GM21576 (cell line): Measurements from ENCODE around the gene TNIP1.

Experiments
- ATAC-seq: cut with Tn5 transposase; IDR thresholded peaks from one replicate; pipeline ENCODE4 v1.9.1; 2021; ENCODE audit warnings: mild to moderate bottlenecking, moderate library complexity; ENCODE audit not compliant: unreplicated experiment

The TNIP1 gene

DNA sequence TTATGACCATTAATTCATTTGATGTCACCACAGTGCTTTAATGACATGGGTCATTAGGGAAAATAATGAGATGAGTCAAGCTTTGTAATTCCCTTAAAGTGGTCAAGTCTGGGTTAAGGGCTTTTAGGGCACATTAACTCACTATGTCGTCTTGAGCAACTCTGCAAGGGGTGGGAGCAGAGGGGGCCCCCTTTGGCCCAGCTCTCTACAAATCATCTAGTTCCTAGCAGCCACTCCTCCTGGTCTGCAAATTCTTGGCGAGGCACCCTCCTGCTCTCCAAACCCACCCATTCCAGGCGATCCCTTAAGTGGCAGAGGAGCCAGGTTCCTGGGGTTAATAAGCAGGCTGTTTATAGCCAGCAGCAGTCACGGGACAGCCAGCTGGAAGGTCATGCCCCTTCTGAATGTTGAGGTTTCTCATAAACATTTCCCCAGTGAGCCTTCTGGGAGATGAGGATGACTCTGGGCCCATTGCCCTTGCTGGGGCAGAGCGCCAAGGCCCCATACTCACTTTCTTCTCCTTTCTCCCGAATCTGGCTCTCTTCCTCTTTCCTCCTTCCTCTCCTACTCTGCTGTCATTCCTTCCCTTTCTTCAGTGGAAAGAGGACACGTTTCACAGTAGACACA lies 74.8 kb downstream of the TNIP1 start:
- ATAC-seq, result no peak

DNA sequence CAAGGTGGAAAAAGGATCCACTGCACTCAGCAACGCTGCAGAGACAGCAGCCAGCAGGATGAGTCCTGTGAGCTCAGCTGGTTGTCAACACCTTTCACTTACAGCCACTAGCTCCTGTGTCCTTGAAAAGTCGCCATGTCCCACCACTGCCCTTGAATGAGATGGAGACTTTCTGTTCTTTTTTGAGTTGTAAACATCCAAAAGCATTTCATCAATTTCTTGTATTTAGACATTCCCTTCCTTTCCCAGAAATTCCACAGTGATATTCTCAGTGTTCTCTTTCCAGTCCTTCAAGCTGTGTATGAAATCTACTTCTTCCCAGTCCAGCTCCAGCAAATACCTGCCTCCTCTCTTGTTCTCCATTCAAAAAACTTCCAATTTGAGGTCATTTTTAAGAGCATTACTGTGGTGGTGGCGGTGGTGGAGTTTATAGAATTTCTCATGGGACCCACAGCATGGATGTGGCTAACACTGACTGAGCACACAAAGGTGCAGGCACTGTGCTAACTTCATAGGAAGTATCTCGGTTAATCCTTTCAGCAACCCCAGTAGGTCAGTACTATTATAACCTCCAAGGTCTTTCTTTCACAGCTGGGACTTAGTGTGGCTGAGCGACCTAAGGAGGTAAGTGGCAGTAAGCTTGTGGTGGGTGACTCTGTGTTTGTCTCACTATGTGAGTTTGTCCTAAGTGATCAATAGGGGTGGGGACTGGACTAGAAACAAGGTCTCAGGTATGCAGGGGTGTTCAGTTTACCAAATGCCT lies 75.5 kb downstream of the TNIP1 start:
- no peak for ATAC-seq

DNA sequence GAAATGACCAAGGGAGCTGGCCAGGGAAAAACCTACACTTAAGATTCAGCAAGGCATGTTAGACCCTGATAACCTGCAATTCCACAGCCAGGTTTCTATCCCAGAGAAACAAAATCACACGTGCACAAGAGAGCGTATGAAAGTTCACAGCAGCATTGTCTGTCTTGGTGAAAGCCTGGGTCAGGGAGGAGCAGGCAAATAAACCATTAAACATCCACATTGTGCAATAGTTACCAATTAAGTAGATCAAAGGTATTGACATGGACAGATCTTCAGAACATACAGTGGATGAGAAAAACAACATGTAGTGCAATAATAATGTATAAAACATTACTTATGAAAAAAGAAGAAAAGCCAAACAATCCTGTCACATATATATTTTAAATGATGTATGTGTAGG lies 76.3 kb downstream of the TNIP1 start:
- no peak for ATAC-seq

DNA sequence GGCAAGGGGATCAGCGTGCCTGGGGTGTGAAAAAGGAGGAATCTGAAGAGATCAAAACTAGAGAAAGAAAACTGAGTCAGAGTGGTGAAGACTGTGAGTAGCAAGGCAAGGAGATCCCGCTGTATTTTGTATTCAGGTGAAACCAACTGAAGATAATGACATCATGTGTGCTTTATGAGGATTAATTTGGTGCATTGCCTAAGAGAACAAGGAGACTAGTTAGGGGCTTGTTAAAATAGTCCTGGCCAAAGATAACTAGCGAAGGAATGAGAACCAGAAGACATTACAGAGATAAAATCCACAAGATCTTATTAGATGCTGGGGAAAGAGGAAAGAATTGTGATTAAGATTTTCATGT lies 77.4 kb downstream of the TNIP1 start:
- ATAC-seq, result no peak

DNA sequence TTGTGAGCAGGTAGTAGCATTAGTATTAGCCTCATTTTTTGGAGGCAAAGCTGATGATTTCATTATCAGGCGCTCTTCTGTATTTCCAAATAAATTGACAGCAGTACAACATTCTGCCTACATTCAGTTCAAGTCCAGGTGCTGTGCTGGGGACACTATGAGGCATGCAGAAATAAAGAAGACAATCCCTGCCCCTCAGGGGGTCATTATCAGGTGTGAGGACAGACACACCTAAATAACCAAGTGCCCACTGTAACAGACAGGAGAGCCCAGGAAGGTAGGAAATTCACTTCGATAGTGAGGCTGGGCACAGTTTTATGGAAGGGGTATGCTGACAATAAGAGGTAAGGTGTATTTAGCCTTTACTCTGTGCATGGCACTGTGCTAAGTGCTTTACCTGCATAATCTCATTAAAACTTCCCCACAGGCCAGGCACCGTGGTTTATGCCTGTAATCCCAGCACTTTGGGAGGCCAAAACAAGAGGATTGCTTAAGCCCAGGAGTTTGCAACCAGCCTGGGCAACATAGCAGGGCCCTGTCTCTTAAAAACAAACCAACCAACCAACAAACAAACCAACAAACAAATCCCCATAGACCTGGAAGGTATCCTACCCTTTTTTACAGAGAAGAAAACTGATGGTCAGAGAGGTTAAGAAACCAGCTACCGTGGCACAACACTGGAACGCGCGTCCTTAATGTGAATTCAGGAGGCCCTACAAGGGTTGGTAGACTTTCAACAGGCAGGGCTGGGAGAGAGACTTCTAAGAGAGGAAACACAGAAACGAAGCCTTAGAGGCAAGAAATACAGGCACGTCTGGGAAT lies 77.9 kb downstream of the TNIP1 start:
- no peak for ATAC-seq

DNA sequence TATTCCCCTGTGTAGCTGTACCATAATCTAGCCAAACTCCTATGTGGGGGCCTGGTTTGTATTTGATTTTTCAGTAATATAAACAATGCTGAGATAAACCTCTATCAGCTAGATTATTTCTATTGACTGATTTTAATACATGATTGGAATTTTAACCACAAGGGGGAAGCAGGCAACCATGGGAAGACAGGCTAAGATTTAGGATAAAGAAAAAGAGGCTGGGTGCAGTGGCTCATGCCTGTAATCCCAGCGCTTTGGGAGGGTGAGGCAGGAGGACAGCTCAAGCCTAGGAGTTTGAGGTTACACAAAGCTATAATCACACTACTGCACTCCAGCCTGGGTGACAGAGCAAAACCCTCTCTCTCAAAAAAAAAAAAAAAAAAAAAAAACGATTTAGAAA lies 78.6 kb downstream of the TNIP1 start:
- ATAC-seq, result no peak

DNA sequence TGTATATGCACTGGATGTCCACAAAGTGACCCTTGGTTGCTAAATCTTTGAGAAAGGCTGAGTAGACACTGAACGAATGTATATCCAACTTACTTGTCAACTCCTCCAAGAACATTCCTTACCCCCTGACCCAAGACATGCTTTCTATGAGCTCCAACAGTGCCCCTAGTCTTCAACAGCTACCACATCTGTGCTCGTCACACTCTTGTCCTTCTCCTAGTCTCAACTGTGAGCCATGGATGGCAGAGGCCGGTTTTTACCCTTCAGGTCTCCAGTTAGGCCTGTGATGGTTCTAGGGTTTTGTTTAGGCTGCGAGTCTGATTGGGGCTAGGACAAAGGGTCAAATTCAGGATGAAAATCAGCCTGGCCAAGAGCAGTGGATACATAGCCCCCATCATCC lies 79.4 kb downstream of the TNIP1 start:
- no peak for ATAC-seq

DNA sequence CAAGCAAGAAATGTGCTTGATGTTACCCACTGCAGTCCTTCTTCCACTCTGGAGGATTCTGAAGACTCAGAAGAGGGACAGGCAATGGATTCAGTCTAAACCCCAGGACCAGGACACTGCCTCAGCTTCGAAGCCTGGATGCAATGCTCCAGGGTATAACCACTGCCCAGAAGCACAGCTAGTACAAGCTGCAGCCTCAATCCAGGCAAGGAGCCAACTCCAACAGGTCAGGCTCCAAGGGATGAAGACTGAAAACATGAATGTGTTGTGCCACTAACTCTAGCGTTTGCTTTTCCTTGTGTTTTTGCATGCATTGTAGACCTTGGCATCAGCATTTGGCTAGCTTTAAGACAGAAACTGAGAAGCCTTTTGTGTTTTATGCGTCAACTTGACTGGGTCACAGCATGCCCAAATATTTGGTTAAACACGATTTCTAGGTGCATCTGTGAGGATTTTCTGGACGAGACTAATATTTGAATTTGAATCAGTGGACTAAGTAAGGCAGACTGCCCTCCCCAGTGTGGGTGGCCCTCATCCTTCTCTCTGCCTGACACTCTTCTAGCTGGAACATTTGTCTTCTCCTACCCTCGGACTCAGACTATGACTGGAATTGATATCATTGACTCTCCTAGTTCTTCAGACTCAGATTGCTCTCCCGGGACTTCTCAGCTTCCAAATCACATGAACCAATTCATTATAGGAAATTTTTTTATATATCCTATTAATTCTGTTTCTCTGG lies 81.0 kb downstream of the TNIP1 start:
- ATAC-seq, result no peak

DNA sequence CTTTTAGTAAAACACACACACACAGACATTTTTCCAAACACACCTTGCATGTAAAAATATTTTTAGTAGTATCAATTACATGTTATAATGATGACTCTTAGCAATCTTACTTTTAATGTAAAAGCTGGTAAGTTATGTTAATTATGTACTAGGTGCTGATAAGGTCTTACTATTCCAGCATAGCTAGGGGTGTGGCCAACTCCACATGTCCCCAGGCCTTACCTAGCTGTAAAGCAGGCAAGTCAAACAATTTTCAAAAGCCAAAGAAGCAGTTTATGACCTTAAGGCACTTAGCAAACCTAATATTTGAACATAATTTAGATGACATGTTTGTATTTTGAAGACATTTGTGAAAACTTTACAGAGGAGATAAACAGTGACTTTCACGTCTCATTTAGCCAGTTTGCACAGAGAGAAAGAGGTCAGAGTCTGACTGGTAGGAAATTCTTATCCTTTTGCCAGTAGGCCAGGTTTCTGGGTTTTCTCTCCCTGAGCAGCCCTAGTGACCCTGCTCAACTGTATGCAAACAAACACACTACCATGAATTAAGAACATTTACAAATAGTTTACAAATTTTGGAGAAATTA lies 86.9 kb downstream of the TNIP1 start:
- no peak for ATAC-seq

DNA sequence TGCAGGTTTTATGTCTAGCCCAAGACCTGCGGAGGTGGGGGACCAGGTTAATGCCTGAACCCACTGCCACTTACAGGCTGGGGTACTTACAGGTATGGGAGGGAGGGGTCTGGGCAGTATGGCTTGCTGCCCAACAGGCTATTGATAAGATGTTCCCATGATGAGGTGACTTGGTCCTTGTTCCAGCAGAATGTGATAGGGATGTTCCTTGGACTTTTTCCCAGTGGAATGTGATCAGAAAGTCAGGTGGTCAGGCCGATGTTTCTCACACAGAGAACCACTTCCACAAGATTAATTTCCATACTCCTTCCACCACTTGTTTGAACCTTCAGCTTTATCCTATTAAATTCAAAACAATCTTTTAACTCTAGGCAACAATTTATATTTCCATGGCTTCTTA lies 87.4 kb downstream of the TNIP1 start:
- no peak for ATAC-seq

DNA sequence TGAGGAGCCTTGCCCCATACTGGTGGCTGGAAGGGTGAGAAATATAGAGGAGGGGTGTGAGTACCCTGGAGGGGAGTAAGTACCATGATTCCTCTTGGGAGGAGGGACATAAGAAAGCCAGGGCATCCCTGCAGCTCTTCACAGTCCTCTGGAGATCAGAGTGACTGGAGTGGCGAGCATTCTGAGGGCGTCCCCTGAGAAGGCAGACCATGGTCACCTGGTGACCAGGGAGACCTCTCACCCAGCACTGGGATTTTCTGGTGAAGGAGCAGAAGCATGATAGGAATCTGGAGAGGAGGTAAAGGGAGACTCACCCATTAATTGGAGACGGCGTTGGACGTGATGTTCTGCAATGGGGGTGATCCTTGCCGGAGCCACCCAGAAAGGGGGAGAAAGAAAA lies 88.1 kb downstream of the TNIP1 start:
- no peak for ATAC-seq

DNA sequence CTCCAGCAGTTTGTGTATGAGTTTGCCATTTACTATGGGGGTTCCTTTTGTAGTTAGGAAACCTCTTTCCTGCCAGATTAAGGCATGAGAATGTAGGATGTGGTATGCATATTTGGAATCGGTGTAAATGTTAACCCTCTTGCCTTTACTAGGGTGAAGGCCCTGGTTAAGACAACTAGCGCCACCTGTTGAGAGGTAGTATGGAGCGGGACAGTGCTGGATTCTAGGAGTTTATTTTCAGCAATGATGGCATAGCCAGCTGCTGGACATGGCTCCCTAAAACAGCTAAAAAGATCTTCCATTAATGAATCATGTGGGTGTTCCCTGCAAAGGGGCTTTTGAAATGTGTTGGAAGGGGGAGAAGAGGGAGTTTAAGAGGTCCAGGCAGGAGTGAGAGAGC lies 91.1 kb downstream of the TNIP1 start:
- no peak for ATAC-seq

DNA sequence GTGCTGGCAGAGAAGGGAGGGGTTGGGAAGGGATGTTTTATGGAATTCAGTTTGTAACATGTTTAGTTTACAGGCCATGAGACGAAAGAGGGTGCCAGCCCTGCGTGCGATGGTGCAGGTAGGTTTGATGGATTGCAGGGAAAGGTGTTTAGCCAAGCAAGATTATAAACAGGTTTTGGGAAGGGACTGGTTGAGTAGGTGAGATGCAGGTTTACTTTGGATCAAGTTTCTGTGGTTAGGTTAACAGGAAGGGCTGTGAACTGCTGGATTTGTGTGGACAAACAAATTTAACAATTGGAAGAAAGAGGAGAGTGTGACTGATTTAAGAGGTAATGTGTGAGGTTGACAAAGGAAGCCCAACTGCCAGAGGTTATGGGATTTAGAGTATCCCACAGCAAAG lies 93.1 kb downstream of the TNIP1 start:
- ATAC-seq, result no peak
